Neuronal stem cell (in vitro differentiated cells): ENCODE data around the gene NXF1.

Source experiments
- DNase-seq: peaks from one replicate; pipeline ENCODE4 v3.0.0-alpha.2; 2013; ENCODE audit warnings: low spot score
- H2AFZ ChIP-seq: one replicate; pipeline ENCODE4 v1.6.1; 2013; ENCODE audit warnings: mild to moderate bottlenecking, low read length, inconsistent platforms
- H2AK5ac ChIP-seq: 2 replicates; pipeline ENCODE4 v1.6.1; 2013; ENCODE audit warnings: low read depth, mild to moderate bottlenecking, inconsistent platforms, low read length, moderate library complexity, mixed read lengths
- H2BK120ac ChIP-seq: 2 replicates; pipeline ENCODE4 v1.6.1; 2013; ENCODE audit warnings: low read depth, mild to moderate bottlenecking, inconsistent platforms, low read length, moderate library complexity, mixed read lengths
- H2BK12ac ChIP-seq: one replicate; pipeline ENCODE4 v1.6.1; 2013; ENCODE audit warnings: low read length, inconsistent platforms
- H2BK15ac ChIP-seq: 2 replicates; pipeline ENCODE4 v1.6.1; 2013; ENCODE audit warnings: mild to moderate bottlenecking, low read length, inconsistent platforms, mixed read lengths
- H2BK5ac ChIP-seq: one replicate; pipeline ENCODE4 v1.6.1; 2013; ENCODE audit warnings: inconsistent platforms, mild to moderate bottlenecking, low read length, moderate library complexity
- H3K14ac ChIP-seq: one replicate; pipeline ENCODE4 v1.6.1; 2013; ENCODE audit warnings: low read length, inconsistent platforms
- H3K18ac ChIP-seq: 2 replicates; pipeline ENCODE4 v1.6.1; 2013; ENCODE audit warnings: low read length, inconsistent platforms
- H3K23ac ChIP-seq: 2 replicates; pipeline ENCODE4 v1.6.1; 2013; ENCODE audit warnings: low read depth, mild to moderate bottlenecking, mixed read lengths, low read length, inconsistent platforms; ENCODE audit not compliant: poor library complexity
- H3K27ac ChIP-seq: replicated peaks from 3 replicates; pipeline ENCODE4 v1.5.1; 2013; ENCODE audit warnings: low read length, inconsistent platforms
- H3K27me3 ChIP-seq, 3 experiments: 2 replicates each; pipeline ENCODE4 v1.6.1; 2013; ENCODE audit warnings: low read length in 3 of 3, mild to moderate bottlenecking in 2 of 3, inconsistent platforms in 1 of 3, low read depth in 1 of 3, mixed read lengths in 1 of 3, moderate library complexity in 1 of 3; ENCODE audit not compliant: control insufficient read depth in 3 of 3, insufficient read depth in 3 of 3
- H3K36me3 ChIP-seq, 2 donors: replicated peaks in 1 of 2; 2 replicates each; pipeline ENCODE4 v1.6.1; 2013; ENCODE audit warnings: low read length in 2 of 2; ENCODE audit not compliant: control insufficient read depth in 2 of 2, insufficient read depth in 2 of 2
- H3K4ac ChIP-seq: 2 replicates; pipeline ENCODE4 v1.6.1; 2013; ENCODE audit warnings: inconsistent platforms, mild to moderate bottlenecking, low read length, moderate library complexity
- H3K4me1 ChIP-seq, 2 donors: 1 replicate in 1 of 2; 2 replicates in 1 of 2; pipeline ENCODE4 v1.6.1; 2013; ENCODE audit warnings: low read length in 2 of 2, low read depth in 1 of 2; ENCODE audit not compliant: control insufficient read depth in 2 of 2, insufficient read depth in 1 of 2
- H3K4me2 ChIP-seq: one replicate; pipeline ENCODE4 v1.6.1; 2013; ENCODE audit warnings: mild to moderate bottlenecking, low read length, inconsistent platforms; ENCODE audit not compliant: insufficient read depth, poor library complexity, severe bottlenecking
- H3K4me3 ChIP-seq, 2 donors: 2 replicates each; pipeline ENCODE4 v1.5.1; 2013; ENCODE audit warnings: low read length in 2 of 2, mild to moderate bottlenecking in 2 of 2, inconsistent platforms in 1 of 2, moderate library complexity in 1 of 2
- H3K79me1 ChIP-seq: one replicate; pipeline ENCODE4 v1.6.1; 2013; ENCODE audit warnings: low read depth, mild to moderate bottlenecking, inconsistent platforms, low read length, moderate library complexity
- H3K9ac ChIP-seq: one replicate; pipeline ENCODE4 v1.6.1; 2013; ENCODE audit warnings: mild to moderate bottlenecking, low read depth, low read length, inconsistent platforms; ENCODE audit not compliant: poor library complexity
- H3K9me3 ChIP-seq, 2 donors: replicated peaks in 1 of 2; 2 replicates each; pipeline versions ENCODE3 to v1.6.1; 2013; ENCODE audit warnings: low read length in 2 of 2, mild to moderate bottlenecking in 2 of 2, inconsistent platforms in 1 of 2, low read depth in 1 of 2, mixed read lengths in 1 of 2, moderate library complexity in 1 of 2; ENCODE audit not compliant: control insufficient read depth in 2 of 2, insufficient read depth in 1 of 2
- H4K8ac ChIP-seq: one replicate; pipeline ENCODE4 v1.6.1; 2013; ENCODE audit warnings: low read depth, mild to moderate bottlenecking, inconsistent platforms, low read length, moderate library complexity
- H4K91ac ChIP-seq: one replicate; pipeline ENCODE4 v1.6.1; 2013; ENCODE audit warnings: low read length, low read depth, mild to moderate bottlenecking, inconsistent platforms; ENCODE audit not compliant: poor library complexity
- WGBS, 2 donors: extraction: QIAGEN DNeasy Blood & Tissue Kit; methylation state at CpG; one replicate each; pipeline ENCODE4 v1.1.7; 2013; ENCODE audit warnings: missing lambda C conversion rate in 2 of 2, mixed read lengths in 1 of 2; ENCODE audit not compliant: insufficient read length in 2 of 2, insufficient replicate concordance in 1 of 2; ENCODE audit errors: extremely low coverage in 2 of 2; 5-methylcytosine and 5-hydroxymethylcytosine counted together

The NXF1 gene

GRCh38 chr11:62806611-62807121, 1.4 kb upstream of the NXF1 start:
- Histone ChIP-seq H3K4me2 (no peak overlapping the region), H2BK5ac (no peak overlapping the region), H2AFZ (no peak overlapping the region), H3K27ac (peak overlapping the region; percentile 26), H3K4ac (no peak overlapping the region), H3K36me3 (peaks cover 11 to 32% of the 10 kb centered on the region in 2 donors), H3K23ac (no peak overlapping the region), H2AK5ac (no peak overlapping the region), H3K9ac (peak overlapping the region; percentile 24), H2BK15ac (peak overlapping the region; percentile 41), H2BK120ac (no peak overlapping the region), H2BK12ac (no peak overlapping the region), H3K9me3 (no peaks in the 10 kb centered on the region), H3K79me1 (no peaks in the 10 kb centered on the region), H3K27me3 (no peaks in the 10 kb centered on the region), H3K14ac (no peak overlapping the region), H3K4me3 (no peak overlapping the region), H3K4me1 (peaks cover 12 to 13% of the 10 kb centered on the region in 2 donors), H4K8ac (no peak overlapping the region), H4K91ac (no peak overlapping the region), H3K18ac (no peak overlapping the region)
- no CpG with 5 or more reads among the region's 5 CpGs for WGBS, 2 donors
- DNase-seq, result no peak

DNA sequence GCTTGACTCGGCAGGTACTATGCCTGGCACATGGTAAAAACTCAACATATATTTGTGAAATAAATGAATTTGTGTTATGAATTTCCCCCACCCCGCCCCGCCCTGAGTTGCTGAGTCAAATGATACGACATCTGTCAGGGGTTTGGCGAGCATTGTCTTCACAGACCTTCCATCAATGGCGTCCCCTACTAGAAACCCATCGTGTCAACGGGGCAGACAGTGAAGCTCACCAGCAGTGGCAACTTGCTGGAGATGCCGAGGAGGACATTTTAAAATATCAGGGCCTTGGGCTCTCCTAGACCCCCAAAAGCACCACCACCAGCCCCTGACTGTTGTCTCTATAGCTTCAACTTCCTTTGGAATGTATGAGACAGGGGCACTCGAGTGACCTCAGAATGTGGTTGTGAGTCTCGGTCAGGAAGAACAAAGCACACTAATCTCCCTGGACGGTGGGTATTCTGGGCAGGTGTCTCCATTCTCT, 761 bp upstream of the NXF1 start:
- H3K23ac ChIP-seq, result no peak overlapping the region
- no peak overlapping the region for H3K9ac ChIP-seq
- no peak overlapping the region for H4K91ac ChIP-seq
- DNase-seq, result no peak
- no peak overlapping the region for H2BK5ac ChIP-seq
- H3K18ac ChIP-seq, result no peak overlapping the region
- H2BK120ac ChIP-seq, result no peak overlapping the region
- H4K8ac ChIP-seq, result no peak overlapping the region
- H2AFZ ChIP-seq, result peak overlapping the region; percentile 94
- H3K4ac ChIP-seq, result no peak overlapping the region
- H3K14ac ChIP-seq, result no peak overlapping the region
- H3K79me1 ChIP-seq, result no peaks in the 10 kb centered on the region
- H3K9me3 ChIP-seq, result no peaks in the 10 kb centered on the region
- H2AK5ac ChIP-seq, result no peak overlapping the region
- peak overlapping the region; percentile 83 to 94 for H3K4me3 ChIP-seq
- H3K27me3 ChIP-seq, result no peaks in the 10 kb centered on the region
- peak overlapping the region; percentile 6 for H3K27ac ChIP-seq
- WGBS, 2 donors, result no CpG with 5 or more reads among the region's 12 CpGs
- H3K4me2 ChIP-seq, result peak overlapping the region; percentile 90
- H3K4me1 ChIP-seq, result peaks cover 12 to 13% of the 10 kb centered on the region in 2 donors
- H3K36me3 ChIP-seq, result peaks cover 18 to 39% of the 10 kb centered on the region in 2 donors
- H2BK12ac ChIP-seq, result no peak overlapping the region
- H2BK15ac ChIP-seq, result no peak overlapping the region

GRCh38 chr11:62804310-62805075, 747 bp downstream of the NXF1 start:
- Histone ChIP-seq H3K4me3 (peak overlapping the region; percentile 94 to 97), H3K9me3 (no peaks in the 10 kb centered on the region), H2BK15ac (no peak overlapping the region), H3K23ac (no peak overlapping the region), H3K4me1 (peaks cover 12 to 13% of the 10 kb centered on the region in 2 donors), H3K27me3 (no peaks in the 10 kb centered on the region), H3K36me3 (peaks cover 30 to 54% of the 10 kb centered on the region in 2 donors), H4K8ac (no peak overlapping the region), H2BK12ac (no peak overlapping the region), H3K27ac (no peak overlapping the region), H3K4me2 (peak overlapping the region; percentile 75), H4K91ac (no peak overlapping the region), H3K9ac (peak overlapping the region; percentile 97), H2BK5ac (no peak overlapping the region), H2AK5ac (peak overlapping the region; percentile 40), H3K18ac (peak overlapping the region; percentile 93), H3K79me1 (no peaks in the 10 kb centered on the region), H3K4ac (no peak overlapping the region), H2BK120ac (no peak overlapping the region), H3K14ac (no peak overlapping the region), H2AFZ (peak overlapping the region; percentile 94)
- DNase-seq, result no peak
- WGBS, 2 donors, result no CpG with 5 or more reads among the region's 14 CpGs

GRCh38 chr11:62801071-62801470, 4.2 kb downstream of the NXF1 start:
- H3K4me1 ChIP-seq, result peaks cover 6 to 8% of the 10 kb centered on the region in 2 donors
- peaks cover 44 to 79% of the 10 kb centered on the region in 2 donors for H3K36me3 ChIP-seq
- no peaks in the 10 kb centered on the region for H3K27me3 ChIP-seq
- H3K9me3 ChIP-seq, result no peaks in the 10 kb centered on the region
- no CpG with 5 or more reads among the region's 4 CpGs for WGBS, 2 donors
- no peak overlapping the region for H2BK5ac ChIP-seq
- no peak overlapping the region for H3K4me2 ChIP-seq
- H2BK120ac ChIP-seq, result no peak overlapping the region
- H2AFZ ChIP-seq, result no peak overlapping the region
- DNase-seq, result no peak
- no peak overlapping the region for H3K18ac ChIP-seq
- no peak overlapping the region for H3K14ac ChIP-seq
- H3K27ac ChIP-seq, result no peak overlapping the region
- H2AK5ac ChIP-seq, result no peak overlapping the region
- H2BK15ac ChIP-seq, result no peak overlapping the region
- H3K23ac ChIP-seq, result no peak overlapping the region
- H2BK12ac ChIP-seq, result no peak overlapping the region
- no peak overlapping the region for H4K91ac ChIP-seq
- H3K9ac ChIP-seq, result no peak overlapping the region
- H3K4me3 ChIP-seq, result no peak overlapping the region
- H3K79me1 ChIP-seq, result no peaks in the 10 kb centered on the region
- no peak overlapping the region for H4K8ac ChIP-seq
- no peak overlapping the region for H3K4ac ChIP-seq
